GM19395 (cell line): Measurements from ENCODE around the gene MYH3.
A peak's percentile ranks its signal among the peaks of the same experiment; 100 is the strongest.

Experiments
- ATAC-seq: cut with Tn5 transposase; IDR thresholded peaks from one replicate; pipeline ENCODE4 v1.9.1; 2021; ENCODE audit warnings: mild to moderate bottlenecking, moderate library complexity; ENCODE audit not compliant: unreplicated experiment

The MYH3 gene

DNA sequence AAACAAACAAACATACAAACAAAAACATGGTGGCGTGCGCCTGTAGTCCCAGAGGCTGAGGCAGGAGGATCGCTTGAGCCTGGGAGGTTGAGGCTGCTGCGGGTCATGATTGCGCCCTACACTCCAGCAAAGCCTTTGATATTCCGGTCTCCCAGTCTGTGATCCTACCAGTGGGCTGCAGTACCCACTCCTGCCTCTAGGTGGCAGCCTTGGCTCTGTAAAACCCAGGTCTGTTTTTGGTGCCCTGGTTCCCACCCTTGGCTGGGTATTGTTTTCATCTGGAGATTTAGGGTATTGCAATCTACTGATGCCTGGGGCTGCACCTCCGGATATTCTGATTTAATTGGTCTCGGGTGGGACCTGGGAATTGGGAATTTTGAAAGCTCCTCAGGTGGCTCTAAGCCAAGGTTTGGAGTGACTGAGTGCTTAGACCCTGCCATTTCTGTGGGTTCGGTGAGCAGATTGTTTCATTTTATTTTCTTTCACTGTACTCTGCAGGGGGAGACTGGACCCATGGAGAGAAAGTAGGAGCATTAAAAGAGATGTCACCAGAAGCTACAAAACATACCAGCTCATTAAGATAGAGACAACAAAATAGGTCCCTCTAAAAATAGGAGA lies 40.5 kb downstream of the MYH3 start:
- ATAC-seq, result peak; percentile 68

DNA sequence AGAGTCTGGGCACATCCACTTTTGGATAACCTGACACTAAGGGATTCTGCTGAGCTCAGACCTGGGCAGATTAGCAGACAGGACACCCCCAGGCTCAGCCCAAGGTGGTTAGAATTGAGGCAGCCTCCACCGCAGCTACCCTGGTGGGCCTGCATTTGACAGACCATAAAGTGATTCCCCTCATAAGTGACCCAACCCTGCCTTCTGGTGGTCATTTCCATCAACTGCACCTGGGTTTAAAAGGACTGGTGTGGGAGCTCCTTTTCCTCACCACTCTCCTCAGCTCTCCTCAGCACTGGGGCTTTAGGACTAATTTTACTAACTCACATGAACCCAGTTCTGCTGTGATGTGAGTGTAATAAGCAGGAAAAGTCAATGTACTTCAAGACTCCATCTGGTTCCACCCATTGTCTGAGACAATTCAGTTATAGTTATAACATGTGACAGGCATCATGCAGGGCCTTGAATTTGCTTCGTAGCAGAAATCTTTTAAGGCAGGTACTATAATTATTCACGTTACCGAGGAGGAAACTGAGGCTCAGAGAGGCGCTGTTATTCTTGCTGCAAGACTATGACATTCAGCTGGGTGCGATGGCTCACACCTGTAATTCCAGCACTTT lies 42.5 kb downstream of the MYH3 start:
- ATAC-seq, result no peak

DNA sequence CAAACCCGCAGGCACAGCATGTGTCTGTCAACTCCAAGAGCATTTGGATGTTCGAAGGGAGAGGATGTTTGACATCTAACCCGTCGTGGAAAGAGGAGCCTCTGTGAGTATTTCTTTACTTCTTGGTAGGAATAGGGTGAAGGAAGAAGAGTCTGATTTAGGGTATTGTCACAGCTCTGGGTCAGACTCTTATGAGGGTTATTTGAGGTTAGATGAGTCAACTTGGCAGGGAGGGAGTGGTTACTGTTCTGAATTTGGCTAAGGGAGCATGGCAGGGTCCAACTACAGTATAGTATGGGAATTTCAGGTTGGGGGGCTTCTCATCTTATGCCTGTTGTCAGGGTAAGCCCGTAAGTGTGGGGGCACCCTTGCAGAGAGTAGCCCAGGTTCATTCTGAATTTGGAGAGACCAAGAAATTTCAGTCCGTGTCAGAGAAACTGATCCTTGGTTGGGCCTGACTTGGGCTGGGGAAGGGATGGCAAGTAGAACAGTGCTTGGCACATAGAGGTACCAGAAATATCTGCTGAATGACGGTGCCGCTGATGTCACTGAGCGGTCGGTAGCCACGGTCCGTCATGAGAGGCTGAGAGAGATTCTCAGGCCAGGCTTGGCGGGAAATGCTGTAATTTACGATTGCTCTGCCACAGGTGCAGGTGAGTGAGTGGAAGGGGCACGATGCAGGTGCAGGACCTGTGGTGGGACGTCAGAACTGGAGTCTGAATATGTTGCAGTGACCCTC lies 43.2 kb downstream of the MYH3 start:
- no peak for ATAC-seq

DNA sequence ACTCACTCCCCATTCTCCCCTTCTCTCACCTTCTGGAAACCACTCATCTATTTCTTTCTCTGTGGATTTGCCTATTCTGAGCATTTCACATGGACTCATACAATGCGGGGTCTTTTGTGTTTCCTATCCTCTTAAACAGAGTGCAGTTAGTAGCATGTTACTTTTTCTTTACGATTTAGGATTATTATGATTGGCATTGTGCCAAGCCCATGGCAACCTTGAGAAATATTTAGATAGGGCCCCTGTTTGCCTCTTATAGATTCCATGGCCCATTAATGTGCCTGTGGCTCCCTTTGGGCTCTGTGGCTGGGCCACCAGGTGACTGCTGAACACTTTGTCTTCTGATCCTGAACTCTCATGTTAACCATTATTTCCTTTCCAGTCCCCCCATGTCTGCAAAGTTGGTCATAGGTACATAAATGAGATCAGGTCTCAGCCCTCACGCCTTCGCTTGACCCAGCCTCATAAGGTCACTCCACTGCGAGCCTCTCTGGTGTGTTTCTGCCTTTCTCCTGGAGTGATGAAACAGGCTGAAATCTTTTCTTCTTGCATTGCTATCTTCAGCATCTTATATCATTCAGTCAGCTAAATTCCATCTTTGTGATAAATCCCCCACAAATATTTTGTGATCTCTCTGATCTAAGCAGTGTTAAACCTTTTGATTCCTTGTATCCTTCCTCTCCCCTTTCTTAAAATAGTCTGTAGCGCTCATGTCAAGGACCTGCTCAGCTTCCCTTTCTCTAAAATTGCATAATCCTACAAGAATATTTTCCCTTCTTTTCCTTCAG lies 44.0 kb downstream of the MYH3 start:
- ATAC-seq, result no peak

DNA sequence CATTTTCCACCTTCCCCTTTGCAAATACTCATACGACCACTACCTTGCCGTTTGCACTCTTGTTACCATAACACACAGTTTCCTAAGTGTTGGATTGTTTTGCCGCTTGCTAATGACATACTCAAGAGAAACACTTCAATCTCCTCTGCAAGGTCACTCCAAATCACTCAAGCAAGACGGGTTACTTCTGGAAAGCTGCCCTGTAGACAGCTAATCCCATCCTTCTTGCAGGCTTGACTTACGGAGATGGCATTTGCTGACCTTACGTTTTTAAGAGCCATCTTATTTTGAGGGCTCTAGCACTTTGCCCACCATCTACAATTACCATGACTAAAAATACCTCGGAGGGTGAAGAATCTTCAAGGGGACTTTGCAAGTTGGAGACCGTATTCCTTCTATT lies 46.2 kb downstream of the MYH3 start:
- no peak for ATAC-seq

DNA sequence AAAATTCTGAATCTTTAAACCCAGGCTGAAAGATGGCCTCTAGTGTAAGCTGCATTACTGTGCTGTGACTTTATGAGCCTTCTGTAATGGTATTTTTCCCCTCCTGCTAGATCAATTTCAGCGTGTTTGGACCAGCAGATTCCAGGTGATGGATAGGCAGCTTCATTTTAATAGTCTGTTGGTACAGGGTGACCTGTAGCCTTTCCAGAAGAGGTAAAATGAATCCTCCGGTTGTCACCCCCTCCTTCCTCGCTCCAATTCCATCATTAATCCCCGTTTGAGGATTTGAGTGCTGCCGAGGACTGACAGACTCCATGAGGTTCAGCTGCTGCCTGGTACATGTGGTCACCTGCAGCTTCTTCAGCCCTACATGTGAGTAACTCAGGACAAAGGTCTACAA lies 48.9 kb downstream of the MYH3 start:
- ATAC-seq, result no peak

DNA sequence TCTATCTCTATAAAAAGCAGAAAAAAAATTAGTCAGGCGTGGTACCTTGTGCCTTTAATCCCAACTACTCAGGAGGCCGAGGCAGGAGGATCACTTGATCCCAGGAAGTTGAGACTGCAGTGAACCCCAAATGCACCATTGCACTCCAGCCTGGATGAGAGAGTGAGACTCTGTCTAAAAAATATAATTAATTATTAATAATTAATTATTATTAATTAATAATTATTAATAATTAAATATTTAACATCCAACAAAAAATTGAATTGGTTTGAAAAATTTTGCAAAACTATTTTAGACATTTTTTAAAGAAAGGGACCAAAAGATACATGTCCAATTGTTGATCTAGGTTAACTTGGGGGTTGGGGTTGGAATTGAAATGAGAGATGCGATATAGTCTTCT lies 51.0 kb downstream of the MYH3 start:
- no peak for ATAC-seq

DNA sequence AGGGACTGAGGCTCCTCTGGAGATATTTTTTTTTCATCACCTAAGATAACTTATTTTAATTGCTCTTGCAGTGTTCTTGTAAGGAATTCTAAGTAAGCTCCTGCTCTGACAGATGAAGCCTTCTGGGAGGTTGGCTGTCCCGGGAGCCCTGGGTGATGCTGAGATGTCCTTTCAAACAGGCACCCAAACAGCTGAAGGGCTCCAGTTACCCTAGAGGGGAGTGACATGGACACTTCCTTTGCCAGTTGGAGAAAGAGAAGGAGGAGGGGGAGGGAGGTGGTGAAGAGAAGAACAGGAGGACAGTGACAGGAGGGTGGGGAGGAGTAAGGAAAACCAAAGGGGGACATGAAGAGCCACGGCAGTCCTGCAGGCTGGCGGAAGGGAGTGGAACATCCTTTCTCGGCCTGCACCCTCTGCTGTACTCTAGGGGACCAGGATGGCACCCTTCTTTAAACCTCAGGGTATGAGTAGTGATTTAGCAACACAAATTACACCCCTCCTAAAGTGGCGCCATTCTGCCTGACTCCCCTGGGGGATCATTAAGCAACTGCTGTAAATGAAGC lies 51.8 kb downstream of the MYH3 start:
- no peak for ATAC-seq

DNA sequence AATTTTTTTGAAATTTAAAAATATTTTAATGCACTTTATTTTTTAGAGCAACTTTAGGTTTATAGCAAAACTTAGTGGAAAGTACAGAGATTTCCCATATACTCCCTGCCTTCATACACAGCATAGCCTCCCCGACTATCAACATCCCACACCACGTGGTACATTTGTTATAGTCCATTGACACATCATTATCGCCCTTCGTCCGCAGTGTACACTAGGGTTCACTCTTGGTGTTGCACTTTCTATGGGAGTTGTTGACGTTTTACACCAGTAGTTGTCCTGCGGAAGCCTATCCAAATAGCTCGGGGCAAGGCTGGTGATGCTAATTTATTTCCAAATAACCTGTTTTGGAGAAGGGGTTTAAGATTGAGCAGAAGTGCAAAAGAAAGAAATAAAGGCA lies 52.6 kb downstream of the MYH3 start:
- ATAC-seq, result no peak

DNA sequence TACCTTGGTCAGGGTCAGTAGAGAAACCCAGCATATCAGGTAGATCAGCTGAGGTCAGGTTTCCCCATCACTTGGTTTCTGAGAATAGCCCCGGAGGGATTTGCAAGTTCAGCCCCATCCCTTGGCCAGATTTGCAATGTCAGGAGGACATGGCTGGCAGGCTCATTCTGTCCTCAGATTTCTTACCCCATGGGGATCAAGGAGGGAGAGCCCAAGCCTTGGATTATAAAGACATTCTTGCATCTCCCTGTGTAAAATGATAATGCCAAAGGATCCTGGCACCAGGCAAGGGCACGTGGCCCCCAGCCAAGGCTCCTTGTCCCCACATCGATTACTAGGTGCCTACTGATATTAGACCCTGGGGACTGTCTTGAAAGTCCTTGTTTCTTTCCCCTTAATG lies 53.2 kb downstream of the MYH3 start:
- ATAC-seq, result no peak

DNA sequence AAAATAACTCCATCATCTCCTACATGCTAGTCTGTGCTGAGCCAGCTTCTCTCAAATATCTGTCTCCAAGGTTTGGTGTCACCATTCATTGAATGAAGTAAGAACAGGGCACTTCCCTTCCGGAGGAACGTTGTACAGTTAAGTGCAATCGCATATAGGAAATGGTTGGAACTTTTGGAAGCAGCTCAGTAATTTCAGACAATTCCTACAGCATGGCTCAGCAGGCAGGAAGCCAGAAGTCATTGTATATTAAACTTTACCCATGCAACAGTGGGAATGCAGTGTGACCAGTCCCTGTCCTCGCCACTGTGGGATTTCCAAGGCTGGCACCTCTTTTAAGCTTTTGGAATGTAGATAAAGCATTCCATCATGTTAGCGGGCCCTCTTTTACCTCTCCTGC lies 56.5 kb downstream of the MYH3 start:
- ATAC-seq, result no peak

DNA sequence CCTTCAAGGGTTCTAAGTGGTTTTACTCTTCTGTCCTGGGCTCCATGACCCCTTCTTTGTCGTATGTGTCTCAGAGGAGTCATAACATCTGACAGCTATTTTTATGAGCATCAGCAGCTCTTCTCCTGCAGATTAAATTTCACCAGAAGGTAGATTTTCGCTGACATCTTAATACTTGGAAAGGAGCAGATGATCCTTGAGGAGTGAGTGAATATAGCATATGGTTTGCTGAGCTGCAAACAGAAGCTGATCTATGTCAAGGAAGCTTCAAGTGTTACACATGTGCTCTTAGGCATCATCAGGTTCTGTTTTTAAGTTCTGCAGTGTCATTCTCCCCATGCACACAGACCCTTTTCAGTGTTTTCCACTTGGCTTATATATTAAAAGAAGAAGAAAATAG lies 58.5 kb downstream of the MYH3 start:
- no peak for ATAC-seq

DNA sequence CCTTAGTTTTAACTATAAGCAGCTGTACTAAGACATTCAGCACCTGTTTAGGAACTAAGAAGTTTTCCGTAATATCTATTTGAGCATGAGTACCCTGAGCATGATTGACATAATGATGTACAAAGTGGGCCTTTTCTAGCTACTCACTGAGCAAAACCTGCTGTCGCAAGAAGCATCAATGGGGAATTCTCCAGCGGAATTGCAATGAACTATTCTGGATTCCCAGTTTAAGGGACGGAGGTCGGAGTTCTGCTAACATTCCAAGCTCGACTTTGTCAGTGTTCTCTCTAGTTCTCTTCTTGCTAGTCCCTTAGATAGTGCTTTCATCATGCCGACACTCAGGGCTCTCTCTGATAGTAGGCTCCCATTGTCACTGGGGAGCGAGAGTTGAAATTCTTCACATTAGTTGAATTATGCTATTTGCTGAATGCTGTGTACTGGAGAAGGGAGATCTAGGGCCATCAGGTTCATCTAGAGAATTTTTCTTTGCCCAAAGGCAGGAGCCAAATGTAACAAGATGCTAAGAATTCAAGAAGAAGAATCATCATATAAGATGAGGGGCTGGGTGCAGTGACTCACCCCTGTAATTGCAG lies 67.5 kb downstream of the MYH3 start:
- no peak for ATAC-seq

DNA sequence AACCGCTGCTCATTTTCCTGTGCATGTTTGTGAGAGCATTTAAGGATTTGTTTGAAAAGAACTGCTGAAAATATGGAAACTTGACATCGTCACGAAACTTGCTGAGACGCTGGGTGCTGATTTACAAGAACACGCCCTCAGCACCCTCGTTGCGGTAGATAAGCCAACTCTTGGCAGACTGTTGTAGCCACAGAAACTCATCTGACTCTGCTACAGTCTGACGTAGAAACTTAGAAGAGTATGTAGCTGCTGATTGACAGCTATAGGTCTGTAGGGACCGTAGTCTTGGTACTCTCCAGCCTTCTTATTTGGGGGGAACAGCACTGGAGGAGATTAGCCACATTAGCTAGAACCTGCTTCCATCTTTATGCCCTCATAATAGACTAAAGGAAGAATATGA lies 71.6 kb downstream of the MYH3 start:
- ATAC-seq, result no peak

DNA sequence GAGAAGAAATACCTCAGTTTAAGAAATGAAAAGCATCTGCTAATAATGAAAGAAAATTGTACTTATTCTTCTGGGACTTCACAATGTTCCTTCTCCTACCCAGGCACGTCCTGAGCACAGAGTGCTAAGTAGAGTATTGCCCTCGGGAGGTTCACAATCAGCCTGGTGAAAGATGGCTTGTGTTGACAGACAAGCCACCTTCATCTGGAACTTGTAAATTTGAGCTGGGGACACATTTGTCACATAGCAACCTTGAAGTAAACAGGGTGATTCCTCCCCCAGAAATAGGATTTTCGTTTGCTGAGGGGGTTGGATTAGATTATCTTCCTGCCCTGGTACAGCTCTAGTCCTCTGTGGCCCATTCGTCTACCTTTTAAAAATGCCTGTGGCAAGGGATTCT lies 73.3 kb downstream of the MYH3 start:
- ATAC-seq, result no peak

DNA sequence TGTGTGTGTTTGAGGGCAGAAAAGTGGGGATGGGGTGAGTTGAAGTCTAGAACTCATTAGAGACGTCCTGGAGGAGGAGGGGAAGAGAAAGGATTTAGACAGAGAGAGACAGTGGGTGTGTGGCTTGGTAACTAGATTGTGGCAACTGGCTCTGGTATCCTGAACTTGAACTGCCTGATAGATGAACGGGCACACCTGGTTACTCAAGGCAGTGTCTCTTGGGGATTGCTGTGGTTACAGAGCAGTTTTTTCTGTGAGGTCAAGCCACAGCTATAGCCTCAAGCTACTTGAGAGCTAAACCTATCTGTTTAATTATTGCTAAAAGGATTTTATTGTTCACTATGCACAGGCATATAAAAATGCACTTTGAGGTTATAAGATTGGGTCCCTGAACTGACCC lies 77.8 kb downstream of the MYH3 start:
- ATAC-seq, result no peak
